Smooth muscle cell of the brain vasculature (primary cell): ENCODE measurements around the gene ART5.
"Not testable (repeated sequence)": the region's sequence is repeated elsewhere in the genome, so short reads cannot be mapped to it uniquely, and the experiment has no call there.

ENCODE experiments used
- DNase-seq: peaks from one replicate; pipeline ENCODE4 v3.0.0-alpha.2; 2012; ENCODE audit warnings: low read depth, low spot score

The ART5 gene

GRCh38 chr11:3658252-3658651, 16.5 kb upstream of the ART5 start:
- DNase-seq = no peak

GRCh38 chr11:3657331-3657730, 15.5 kb upstream of the ART5 start:
- DNase-seq = not testable (repeated sequence)

- DNase-seq = no peak
Measured at GRCh38 chr11:3655547-3655946, 13.8 kb upstream of the ART5 start.

- DNase-seq = not testable (repeated sequence)
Measured at GRCh38 chr11:3652514-3652913, 10.7 kb upstream of the ART5 start.

- DNase-seq = not testable (repeated sequence)
Measured at GRCh38 chr11:3649374-3649773, 7.6 kb upstream of the ART5 start.

- DNase-seq = not testable (repeated sequence)
Measured at GRCh38 chr11:3648843-3649242, 7.1 kb upstream of the ART5 start.

- no peak for DNase-seq
Measured at GRCh38 chr11:3645552-3645951, 3.8 kb upstream of the ART5 start.

GRCh38 chr11:3644817-3645235, 3.0 kb upstream of the ART5 start, which contains the start of gene ART1:
Gene ART1 (plus strand): TSS chr11:3645128. CDS start chr11:3659214, 14,086 bp downstream.
- no peak for DNase-seq

GRCh38 chr11:3643102-3643546, 1.3 kb upstream of the ART5 start:
- DNase-seq = not testable (repeated sequence)

GRCh38 chr11:3642071-3642951, 519 bp upstream of the ART5 start:
- peak; percentile 26 for DNase-seq

- no peak for DNase-seq
Measured at GRCh38 chr11:3641191-3641590, 601 bp downstream of the ART5 start.

GRCh38 chr11:3639841-3640240, 2.0 kb downstream of the ART5 start:
- DNase-seq = no peak

GRCh38 chr11:3638513-3638912, 3.3 kb downstream of the ART5 start:
- no peak for DNase-seq

- no peak for DNase-seq
Measured at GRCh38 chr11:3637201-3637600, 4.6 kb downstream of the ART5 start.

- DNase-seq = no peak
Measured at GRCh38 chr11:3635641-3636375, 6.0 kb downstream of the ART5 start.

GRCh38 chr11:3632070-3632660, 9.6 kb downstream of the ART5 start:
- no peak for DNase-seq

- DNase-seq = no peak
Measured at GRCh38 chr11:3631331-3631730, 10.5 kb downstream of the ART5 start.

GRCh38 chr11:3627291-3627690, 14.5 kb downstream of the ART5 start:
- DNase-seq = no peak

GRCh38 chr11:3626250-3626960, 15.4 kb downstream of the ART5 start:
- DNase-seq = no peak

- no peak for DNase-seq
Measured at GRCh38 chr11:3623767-3624458, 17.9 kb downstream of the ART5 start.

- no peak for DNase-seq
Measured at GRCh38 chr11:3623121-3623520, 18.7 kb downstream of the ART5 start.
